Measurements from ENCODE around the gene TSC22D4.

Gene TSC22D4

GRCh38 chr7:100430493-100431285, 48.3 kb downstream of the TSC22D4 start:
- FAIRE-seq (no peak), DNase-seq (ENCODE audit: extremely low spot score, insufficient read length, low read depth) (no peak)

DNA sequence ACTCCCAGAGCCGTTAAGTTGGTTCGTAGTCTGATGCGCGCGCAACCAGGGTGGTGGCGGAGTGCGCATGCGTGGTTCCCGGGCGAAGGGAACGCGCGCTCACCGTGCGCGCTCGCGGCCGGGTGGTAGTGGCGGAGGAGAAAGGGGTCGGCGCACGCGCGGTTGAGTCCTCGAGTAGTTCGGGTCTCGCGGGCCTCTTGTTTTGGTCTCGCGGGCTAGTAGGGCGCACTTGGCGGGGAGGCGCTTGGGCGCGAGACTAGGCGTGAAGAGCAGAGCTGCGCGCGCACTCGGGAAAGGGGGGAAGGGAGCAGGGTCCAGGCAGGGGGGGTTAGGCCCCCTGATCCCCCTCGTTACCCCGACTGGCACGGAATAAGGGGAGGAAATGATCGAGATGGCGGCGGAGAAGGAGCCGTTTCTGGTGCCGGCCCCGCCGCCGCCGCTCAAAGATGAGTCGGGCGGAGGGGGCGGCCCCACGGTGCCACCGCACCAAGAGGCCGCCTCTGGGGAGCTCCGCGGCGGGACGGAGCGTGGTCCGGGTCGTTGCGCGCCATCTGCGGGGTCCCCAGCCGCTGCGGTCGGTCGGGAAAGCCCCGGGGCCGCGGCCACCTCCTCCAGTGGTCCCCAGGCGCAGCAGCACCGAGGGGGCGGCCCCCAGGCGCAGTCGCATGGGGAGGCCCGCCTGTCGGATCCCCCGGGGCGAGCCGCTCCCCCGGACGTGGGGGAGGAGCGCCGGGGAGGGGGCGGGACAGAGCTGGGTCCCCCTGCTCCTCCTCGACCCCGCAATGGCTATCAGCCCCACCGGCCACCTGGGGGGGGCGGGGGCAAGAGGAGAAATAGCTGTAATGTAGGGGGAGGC, 49.1 kb downstream of the TSC22D4 start, which contains the start of gene MEPCE:
Gene MEPCE (plus strand): TSS at position 195 of the 856 bp plus-strand sequence. CDS start 188 bp downstream, at position 383.
- peak; percentile 60 for FAIRE-seq
- peak; percentile 83 for DNase-seq (ENCODE audit: extremely low spot score, insufficient read length, low read depth)

GRCh38 chr7:100428967-100429636, 49.9 kb downstream of the TSC22D4 start:
- FAIRE-seq, result peak; percentile 99
- DNase-seq (ENCODE audit: extremely low spot score, insufficient read length, low read depth), result peak; percentile 84

- DNase-seq (ENCODE audit: extremely low spot score, insufficient read length, low read depth) (peak; percentile 81), FAIRE-seq (no peak)
Observed at GRCh38 chr7:100428199-100428966, 50.6 kb downstream of the TSC22D4 start, which contains the start of gene ZCWPW1. Gene ZCWPW1 (minus strand): TSS chr7:100428703. CDS start chr7:100420649, 8,054 bp downstream.

GRCh38 chr7:100427762-100428198, 51.2 kb downstream of the TSC22D4 start:
- no peak for DNase-seq (ENCODE audit: extremely low spot score, insufficient read length, low read depth)
- no peak for FAIRE-seq

DNA sequence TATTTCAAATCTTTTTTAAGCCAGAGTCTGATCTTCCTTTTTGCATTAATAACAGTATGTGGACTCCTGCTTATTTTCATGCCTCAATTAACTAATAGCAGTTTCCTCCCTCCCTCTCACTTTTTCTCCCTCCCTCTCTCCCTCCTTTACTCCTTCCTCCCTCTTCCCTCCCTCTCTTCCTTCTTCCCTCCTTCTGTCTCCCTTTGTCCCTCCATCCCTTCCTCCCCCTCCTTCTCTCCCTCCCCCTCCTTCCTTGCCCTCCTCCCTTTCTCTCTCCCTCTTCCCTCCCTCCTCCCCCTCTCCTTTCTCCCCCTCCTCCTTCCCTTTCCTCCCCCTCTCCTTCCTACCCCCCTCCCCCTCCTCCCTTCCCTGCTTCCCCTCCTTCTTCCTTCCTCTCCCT, 52.5 kb downstream of the TSC22D4 start:
- FAIRE-seq (no peak), DNase-seq (ENCODE audit: extremely low spot score, insufficient read length, low read depth) (no peak)

DNA sequence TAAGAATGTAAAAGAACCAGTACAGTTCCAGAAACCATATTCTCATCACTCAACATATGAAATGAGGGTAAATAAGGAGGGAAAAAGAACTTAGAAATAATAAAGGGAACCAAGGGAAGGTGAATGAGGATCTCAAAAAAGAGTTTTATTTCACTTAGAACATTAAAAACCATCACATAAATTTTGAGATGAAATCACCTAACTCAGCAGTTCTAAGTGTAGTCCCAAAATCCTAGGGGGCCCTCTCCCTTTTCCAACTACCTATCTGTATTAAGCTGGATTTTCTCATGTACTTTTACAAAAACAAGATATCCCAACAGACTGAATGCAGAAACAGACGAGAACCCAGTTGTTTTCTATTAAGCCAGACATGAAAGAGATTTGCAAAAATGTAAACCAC, 53.7 kb downstream of the TSC22D4 start:
- no peak for FAIRE-seq
- DNase-seq (ENCODE audit: extremely low spot score, insufficient read length, low read depth), result no peak

- DNase-seq (ENCODE audit: extremely low spot score, insufficient read length, low read depth), result no peak
- no peak for FAIRE-seq
Observed at GRCh38 chr7:100423315-100423714, 55.7 kb downstream of the TSC22D4 start.

DNA sequence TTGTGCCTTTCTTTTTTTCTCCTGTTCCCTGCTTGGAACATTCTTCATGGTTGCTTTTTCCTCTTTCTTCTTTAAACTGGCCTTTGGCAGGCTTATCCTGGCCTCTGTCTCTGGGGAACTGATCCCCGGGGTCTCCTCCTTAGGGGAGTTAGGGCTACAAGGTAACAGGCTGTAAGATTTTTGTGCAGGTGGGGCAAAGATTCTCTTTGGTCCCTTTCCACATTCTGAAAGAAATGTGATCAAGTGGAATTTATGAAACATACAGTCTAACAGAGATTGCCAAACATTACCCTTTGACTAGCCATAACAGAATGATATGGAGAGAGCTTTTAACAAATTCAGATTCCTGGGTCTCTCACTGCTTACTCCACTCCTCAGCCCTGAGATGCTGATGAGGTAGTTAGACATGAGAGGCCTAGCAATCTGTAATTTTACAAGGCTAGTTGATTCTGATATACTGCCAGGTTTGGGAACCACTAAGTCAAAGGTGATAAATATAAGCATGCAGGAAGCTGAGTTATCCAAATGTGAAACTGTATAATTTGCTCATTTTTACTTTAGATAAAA, 59.3 kb downstream of the TSC22D4 start:
- FAIRE-seq (no peak), DNase-seq (ENCODE audit: extremely low spot score, insufficient read length, low read depth) (no peak)

DNA sequence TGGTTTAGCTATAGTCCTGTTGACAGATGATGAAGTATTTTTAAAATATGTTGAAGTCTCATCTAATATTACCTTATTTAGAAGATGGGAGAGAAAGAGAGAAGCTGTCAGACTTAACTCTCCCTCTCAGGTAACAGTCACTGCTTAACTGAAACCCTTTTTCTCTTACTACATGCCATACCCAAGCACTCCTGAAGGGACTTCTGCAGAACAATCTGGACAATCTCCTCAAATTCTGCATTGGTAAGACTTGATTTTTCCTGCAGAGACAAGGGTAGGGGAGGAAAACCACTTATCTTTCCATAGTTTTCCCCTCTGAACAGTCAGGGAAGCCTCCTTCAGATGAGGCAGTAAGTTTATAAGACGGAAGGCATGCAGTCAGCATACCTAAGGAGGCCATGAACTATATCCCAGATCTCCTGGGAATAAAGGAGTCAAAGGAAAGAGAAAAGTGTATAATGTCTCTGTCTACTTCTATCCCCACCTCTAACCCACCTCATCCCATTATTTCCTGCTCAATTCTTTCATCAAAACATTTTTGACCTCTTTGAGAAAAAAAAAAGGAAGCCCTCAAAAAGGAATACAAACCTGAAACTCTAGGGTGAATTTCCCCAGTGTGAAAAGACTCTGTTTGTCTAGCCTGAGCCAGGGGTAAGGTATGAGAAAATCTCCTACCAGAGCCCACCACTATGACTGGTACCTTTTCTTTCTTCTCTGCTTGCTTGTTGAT, 59.9 kb downstream of the TSC22D4 start:
- DNase-seq (ENCODE audit: extremely low spot score, insufficient read length, low read depth) (no peak), FAIRE-seq (no peak)

All from GM18507 (cell line).